Panc1 (cell line): Measurements from ENCODE around the gene HUNK. TPM values are rescaled to one million over a fixed set of nuclear protein-coding genes. Genes with fewer than 3 reads are reported as not detected.

Experiments
- ATAC-seq: fragments of 200-7000 bp; cut with Tn5 transposase; 2 replicates; pipeline ENCODE4 v1.9.1; 2020; ENCODE audit warnings: mild to moderate bottlenecking, moderate library complexity
- BruUV-seq: library from RNA; stranded (reverse); fragments of 400-500 nt; replicated peaks from 2 replicates; lab custom pipeline; 2021; lab: Mats Ljungman, UMichigan
- CTCF ChIA-PET: fragments of 300-600 bp; sonication (Branson Sonifier 250); formaldehyde crosslinking; loops from one replicate; lab custom pipeline; 2022; ENCODE audit warnings: antibody characterized with exemption; lab: Charles Lee
- POLR2A ChIA-PET: fragments of 300-600 bp; sonication (Branson Sonifier 250); formaldehyde crosslinking; loops from one replicate; lab custom pipeline; 2022; ENCODE audit warnings: antibody characterized with exemption; lab: Charles Lee
- DNase-seq: peaks from one replicate; pipeline ENCODE4 v3.0.0-alpha.2; 2010; ENCODE audit warnings: low read depth, low spot score
- H3K27ac ChIP-seq: 2 replicates; pipeline ENCODE4 v1.5.1; 2011; ENCODE audit warnings: mild to moderate bottlenecking, low read length, inconsistent platforms
- H3K27me3 ChIP-seq: fragments of 200-500 bp; sonication (Bioruptor generic); 2 replicates; pipeline ENCODE4 v1.6.0; 2014; ENCODE audit warnings: low read length, inconsistent platforms; ENCODE audit not compliant: control insufficient read depth, insufficient read depth
- H3K36me3 ChIP-seq: fragments of 200-500 bp; sonication (Bioruptor generic); 2 replicates; pipeline ENCODE4 v1.5.1; 2014; ENCODE audit warnings: inconsistent platforms, mild to moderate bottlenecking, low read length, moderate library complexity; ENCODE audit not compliant: control insufficient read depth, insufficient read depth
- H3K4me1 ChIP-seq: 2 replicates; pipeline ENCODE4 v1.5.1; 2011; ENCODE audit warnings: inconsistent platforms, mild to moderate bottlenecking, low read length, moderate library complexity; ENCODE audit not compliant: control insufficient read depth, insufficient read depth
- H3K4me3 ChIP-seq, 2 experiments: 2 replicates each; pipeline ENCODE4 v1.5.1; 2011 to 2012; ENCODE audit warnings: low read depth in 2 of 2, low read length in 2 of 2, mild to moderate bottlenecking in 2 of 2, inconsistent platforms in 1 of 2, moderate library complexity in 1 of 2
- H3K9me3 ChIP-seq: fragments of 200-500 bp; sonication (Bioruptor generic); 2 replicates; pipeline ENCODE4 v1.5.1; 2014; ENCODE audit warnings: low read depth, mild to moderate bottlenecking, inconsistent platforms, low read length, moderate library complexity; ENCODE audit not compliant: control insufficient read depth, insufficient read depth
- POLR2AphosphoS5 ChIP-seq: IDR thresholded peaks from 2 replicates; pipeline ENCODE4 v1.6.1; 2012; ENCODE audit warnings: mild to moderate bottlenecking, low read depth, low read length, moderate library complexity
- REST ChIP-seq, 2 experiments: IDR thresholded peaks; 2 replicates each; pipeline ENCODE4 v1.6.1; 2011 to 2012; ENCODE audit warnings: low read depth in 2 of 2, control low read depth in 1 of 2, low read length in 1 of 2, mild to moderate bottlenecking in 1 of 2, moderate library complexity in 1 of 2; ENCODE audit not compliant: insufficient read depth in 1 of 2
- SIN3A ChIP-seq: IDR thresholded peaks from 2 replicates; pipeline ENCODE4 v1.6.1; 2012; ENCODE audit warnings: low read depth, mild to moderate bottlenecking, low read length, moderate library complexity, borderline replicate concordance; ENCODE audit not compliant: insufficient read depth
- TCF7L2 ChIP-seq: IDR thresholded peaks from 2 replicates; pipeline ENCODE4 v1.6.1; 2011; ENCODE audit warnings: mild to moderate bottlenecking, low read depth, low read length, inconsistent platforms
- in situ Hi-C: cut with HindIII; loops from 2 replicates; pipeline ENCODE4 v1.10.0; 2016; ENCODE audit warnings: low sequenced_read_pairs, low pct_unique_long_range_greater_than_20kb
- intact Hi-C: fragments of 100-400 bp; cut with micrococcal nuclease; formaldehyde crosslinking; loops from one replicate; pipeline ENCODE4 v1.10.0; 2022; ENCODE audit not compliant: unreplicated experiment
- total RNA-seq: library from RNA; stranded (reverse); gene quantifications from one replicate; pipeline ENCODE4 v1.2.1, GENCODE V29; 2021; ENCODE audit not compliant: unreplicated experiment
- TF ChIP-seq, protein P1 (sequence below): fragments of 450-650 bp; IDR thresholded peaks from 2 replicates; pipeline ENCODE4 v1.5.1; 2017; ENCODE audit warnings: mild to moderate bottlenecking

HUNK gene
- total RNA-seq, 1 experiment from 2014 or later: 0.05 TPM

DNA sequence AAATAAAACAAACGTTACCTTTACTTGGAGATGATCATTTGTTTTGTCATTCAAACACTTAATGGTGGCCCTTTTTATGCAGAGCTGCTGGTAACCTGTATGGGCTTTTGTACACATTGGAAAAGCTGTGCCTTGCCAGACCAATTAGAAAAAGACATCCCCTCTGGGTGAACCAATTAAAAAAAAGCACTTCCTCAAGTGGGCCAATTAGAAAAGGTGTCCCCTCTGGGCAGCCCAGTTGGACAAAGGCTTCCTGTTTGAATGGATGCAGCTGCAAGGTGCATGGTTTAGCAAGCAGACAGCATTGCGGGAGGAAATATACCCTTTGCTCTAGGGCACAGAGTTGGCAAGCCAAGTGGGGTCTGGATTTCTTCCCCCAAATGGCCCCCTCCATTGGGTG is 21.6 kb downstream of the HUNK start:
- Histone ChIP-seq H3K27ac (no peak overlapping the region), H3K36me3 (no peaks in the 10 kb centered on the region), H3K27me3 (no peaks in the 10 kb centered on the region), H3K4me1 (no peaks in the 10 kb centered on the region), H3K9me3 (no peaks in the 10 kb centered on the region), H3K4me3 (no peak overlapping the region)
- POLR2A ChIA-PET: no interaction called here
- no TSS peak for BruUV-seq
- DNase-seq (no peak), ATAC-seq (no peak)
- intact Hi-C loops (no loop called here), in situ Hi-C loops (no loop called here)
- TF ChIP-seq REST (IDR thresholded peaks at IDR 0.05; ENCODE audit: insufficient read depth in 1 of 2, low read depth in 2 of 2, low read length in 1 of 2): no peak
- TF ChIP-seq, protein P1, sequence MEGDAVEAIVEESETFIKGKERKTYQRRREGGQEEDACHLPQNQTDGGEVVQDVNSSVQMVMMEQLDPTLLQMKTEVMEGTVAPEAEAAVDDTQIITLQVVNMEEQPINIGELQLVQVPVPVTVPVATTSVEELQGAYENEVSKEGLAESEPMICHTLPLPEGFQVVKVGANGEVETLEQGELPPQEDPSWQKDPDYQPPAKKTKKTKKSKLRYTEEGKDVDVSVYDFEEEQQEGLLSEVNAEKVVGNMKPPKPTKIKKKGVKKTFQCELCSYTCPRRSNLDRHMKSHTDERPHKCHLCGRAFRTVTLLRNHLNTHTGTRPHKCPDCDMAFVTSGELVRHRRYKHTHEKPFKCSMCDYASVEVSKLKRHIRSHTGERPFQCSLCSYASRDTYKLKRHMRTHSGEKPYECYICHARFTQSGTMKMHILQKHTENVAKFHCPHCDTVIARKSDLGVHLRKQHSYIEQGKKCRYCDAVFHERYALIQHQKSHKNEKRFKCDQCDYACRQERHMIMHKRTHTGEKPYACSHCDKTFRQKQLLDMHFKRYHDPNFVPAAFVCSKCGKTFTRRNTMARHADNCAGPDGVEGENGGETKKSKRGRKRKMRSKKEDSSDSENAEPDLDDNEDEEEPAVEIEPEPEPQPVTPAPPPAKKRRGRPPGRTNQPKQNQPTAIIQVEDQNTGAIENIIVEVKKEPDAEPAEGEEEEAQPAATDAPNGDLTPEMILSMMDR: no peak
- no peak for TF ChIP-seq TCF7L2
- no peak for TF ChIP-seq SIN3A
- no peak for TF ChIP-seq POLR2AphosphoS5
- CTCF ChIA-PET: no interaction called here

GRCh38 chr21:31895077-31895835 is 22.4 kb downstream of the HUNK start:
- ATAC-seq (no peak), DNase-seq (no peak)
- Histone ChIP-seq H3K36me3 (no peaks in the 10 kb centered on the region), H3K4me1 (no peaks in the 10 kb centered on the region), H3K27ac (no peak overlapping the region), H3K9me3 (no peaks in the 10 kb centered on the region), H3K27me3 (no peaks in the 10 kb centered on the region), H3K4me3 (no peak overlapping the region)
- intact Hi-C loops (no loop called here), in situ Hi-C loops (no loop called here)
- CTCF ChIA-PET: no interaction called here
- TF ChIP-seq, protein P1: no peak
- TF ChIP-seq SIN3A (no peak), TCF7L2 (no peak), REST (IDR thresholded peaks at IDR 0.05; ENCODE audit: insufficient read depth in 1 of 2, low read depth in 2 of 2, low read length in 1 of 2) (no peak), POLR2AphosphoS5 (no peak)
- POLR2A ChIA-PET: no interaction called here
- no TSS peak for BruUV-seq
